IPS-18c (cell line): ENCODE measurements around the gene DAP.
"Not testable (repeated sequence)": the region's sequence is repeated elsewhere in the genome, so short reads cannot be mapped to it uniquely, and the experiment has no call there.

Source experiments
- H3K4me3 ChIP-seq: 2 replicates; pipeline ENCODE4 v1.7.0; 2013; ENCODE audit warnings: low read depth, mild to moderate bottlenecking, low read length, moderate library complexity; ENCODE audit not compliant: insufficient read depth
- H3K9me3 ChIP-seq: one replicate; pipeline ENCODE4 v1.6.1; 2013; ENCODE audit warnings: mild to moderate bottlenecking, low read length, moderate library complexity; ENCODE audit not compliant: control insufficient read depth, insufficient read depth

Gene DAP, protein sequence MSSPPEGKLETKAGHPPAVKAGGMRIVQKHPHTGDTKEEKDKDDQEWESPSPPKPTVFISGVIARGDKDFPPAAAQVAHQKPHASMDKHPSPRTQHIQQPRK

DNA sequence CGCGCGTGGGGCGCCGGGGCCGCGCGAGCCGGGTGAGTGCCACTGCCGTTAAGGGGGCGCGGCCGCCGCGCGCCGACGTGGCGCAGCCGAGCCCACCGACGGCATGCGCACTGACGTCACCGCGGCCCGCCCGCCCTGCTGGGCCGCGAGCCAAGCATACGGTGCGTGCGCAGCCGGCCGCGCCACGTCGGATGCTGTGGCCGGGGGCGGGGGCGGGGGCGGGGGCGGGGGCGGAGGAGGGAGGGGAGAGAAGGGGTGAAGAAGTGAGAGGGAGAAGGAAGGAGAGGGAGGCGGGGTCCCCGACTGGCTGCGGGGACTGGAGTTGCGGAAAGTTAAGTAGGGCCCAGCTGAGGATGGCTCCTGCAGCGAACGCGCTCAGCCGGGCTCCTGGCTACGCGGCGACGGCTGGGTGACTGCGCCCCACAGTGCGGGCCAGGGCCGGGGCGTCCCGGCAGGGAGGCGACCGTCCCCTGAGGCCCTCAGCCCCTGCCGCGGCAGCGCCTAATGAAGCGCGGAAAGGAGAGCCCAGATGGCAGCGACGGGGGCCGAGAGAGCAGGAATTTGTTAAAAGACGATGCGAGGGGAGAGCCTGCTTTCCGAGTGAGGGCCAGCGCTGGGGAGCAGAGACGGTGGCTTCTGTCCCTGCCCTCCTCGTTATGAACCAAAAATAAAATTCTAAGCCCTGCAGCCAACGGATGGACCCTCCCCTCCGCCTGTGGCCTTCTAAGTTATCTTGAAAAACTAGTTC, at the start of gene DAP:
TSS of gene DAP (minus strand) at position 50 of the 748 bp plus-strand sequence. CDS start 166 bp downstream, outside the sequence.
- no peaks in the 10 kb centered on the region for H3K9me3 ChIP-seq
- H3K4me3 ChIP-seq, result peak within 1 kb of the TSS; percentile 77

DNA sequence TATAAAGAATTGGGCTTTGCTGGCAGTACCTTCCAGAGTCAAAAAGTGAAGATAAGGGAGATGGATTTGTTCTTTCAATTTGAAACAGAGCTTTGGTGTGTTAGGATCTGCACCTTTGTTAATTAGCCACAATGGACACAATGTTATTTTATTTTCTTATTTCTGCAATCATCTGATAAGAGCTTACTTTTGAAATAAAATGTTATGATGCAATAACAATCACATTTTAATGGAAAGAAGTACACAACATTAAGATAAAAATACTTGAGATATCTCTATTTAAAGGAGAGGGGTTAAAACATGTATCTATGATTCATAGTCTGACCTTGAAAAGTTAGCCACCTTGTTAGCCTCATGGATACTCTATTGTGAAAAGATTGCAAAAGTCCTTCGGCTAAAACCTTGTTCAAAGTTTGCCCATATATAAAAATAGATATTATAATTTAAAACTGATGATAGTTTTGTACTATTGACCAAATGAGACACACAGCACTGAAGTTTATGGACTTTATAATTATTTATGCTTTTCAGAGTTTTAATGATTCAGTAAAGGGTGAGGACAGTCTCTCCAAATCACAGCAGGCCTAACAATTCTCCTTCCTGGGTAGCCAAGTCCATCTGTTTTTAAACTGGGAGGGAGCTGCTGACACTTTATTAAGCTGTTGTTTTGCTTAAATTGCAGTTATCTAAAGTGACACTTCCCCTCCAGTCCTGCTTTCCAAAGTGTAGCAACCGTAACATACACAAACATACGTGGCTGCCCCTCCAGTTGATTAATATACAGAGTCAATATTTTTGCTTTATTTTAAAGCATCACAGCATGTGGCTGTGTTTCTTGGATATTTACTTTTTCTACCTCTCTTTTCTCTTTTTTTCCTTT, 47.6 kb upstream of the DAP start:
- no peak overlapping the region for H3K4me3 ChIP-seq
- no peaks in the 10 kb centered on the region for H3K9me3 ChIP-seq

DNA sequence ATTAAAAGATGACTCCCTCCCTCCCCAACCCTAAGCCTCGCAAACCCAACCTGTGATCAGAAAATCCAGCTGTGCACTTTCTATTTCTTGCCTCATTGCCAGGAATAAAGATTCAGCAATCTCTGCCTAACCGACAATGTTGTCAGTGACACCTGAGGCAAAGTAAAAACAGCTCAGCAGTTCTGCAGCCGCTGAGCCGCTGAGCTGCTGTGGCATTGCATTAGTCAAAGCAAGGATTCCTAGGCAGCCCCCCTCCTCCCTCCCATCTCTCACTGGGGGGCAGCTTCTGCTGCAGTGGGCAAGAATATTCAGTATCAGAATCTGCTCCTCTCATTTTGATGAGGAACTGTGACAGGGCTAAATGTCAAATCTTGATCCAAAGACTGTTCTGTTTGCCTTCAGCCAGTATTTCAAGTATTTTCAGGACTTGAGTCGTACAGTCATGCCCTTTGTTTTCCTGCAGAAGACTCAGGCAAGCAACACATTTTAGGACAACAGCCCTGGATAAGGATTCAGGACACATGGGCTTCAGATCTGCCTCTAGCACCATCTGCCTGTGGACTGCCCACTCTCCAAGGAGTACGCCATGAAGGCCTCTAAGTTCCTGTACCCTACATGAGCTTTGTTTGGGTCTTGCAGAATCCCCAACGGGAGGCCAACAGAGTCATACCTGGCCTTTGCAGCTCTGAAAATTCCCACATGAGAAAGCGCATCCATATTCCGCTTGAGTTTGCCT, 41.1 kb upstream of the DAP start:
- Histone ChIP-seq H3K4me3 (no peak overlapping the region), H3K9me3 (no peaks in the 10 kb centered on the region)

DNA sequence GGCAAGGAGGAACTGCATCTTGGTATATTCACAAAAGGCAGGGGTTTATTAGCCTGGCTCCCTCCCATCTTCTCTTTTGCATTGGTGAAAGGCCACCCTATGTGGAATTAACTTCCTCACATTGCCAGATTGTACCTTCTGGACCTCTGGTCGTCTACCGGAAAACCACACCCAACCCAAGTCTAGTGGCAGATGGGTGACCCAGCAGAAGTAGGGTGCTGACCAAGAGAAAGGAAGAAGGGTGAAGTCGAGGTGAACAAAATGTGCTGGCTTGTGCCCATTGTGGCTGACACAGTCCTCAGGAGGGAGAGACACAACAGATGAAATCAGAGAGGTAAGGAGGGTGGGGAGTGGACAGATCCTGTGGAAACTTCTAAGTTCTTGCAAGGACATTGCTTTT, 39.8 kb upstream of the DAP start:
- Histone ChIP-seq H3K4me3 (no peak overlapping the region), H3K9me3 (no peaks in the 10 kb centered on the region)

DNA sequence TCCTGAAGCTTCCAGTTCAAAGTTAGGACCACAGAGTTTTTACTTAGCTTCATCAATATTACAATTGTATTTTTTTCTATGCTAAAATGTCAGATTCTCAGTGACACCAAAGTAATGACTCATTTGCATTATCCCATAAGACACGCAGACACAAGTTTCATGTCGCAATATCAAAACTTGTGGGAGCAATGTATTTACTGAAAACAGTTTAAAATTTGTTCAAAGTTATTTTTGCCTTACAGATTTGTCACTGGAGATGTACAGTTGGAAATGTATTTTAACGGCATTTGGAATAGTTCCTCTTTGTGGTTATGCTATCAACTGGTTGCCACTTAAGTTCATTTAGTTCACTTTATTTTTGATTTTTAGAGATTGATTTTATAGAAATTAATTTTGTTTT, 36.2 kb upstream of the DAP start:
- no peak overlapping the region for H3K4me3 ChIP-seq
- no peaks in the 10 kb centered on the region for H3K9me3 ChIP-seq

DNA sequence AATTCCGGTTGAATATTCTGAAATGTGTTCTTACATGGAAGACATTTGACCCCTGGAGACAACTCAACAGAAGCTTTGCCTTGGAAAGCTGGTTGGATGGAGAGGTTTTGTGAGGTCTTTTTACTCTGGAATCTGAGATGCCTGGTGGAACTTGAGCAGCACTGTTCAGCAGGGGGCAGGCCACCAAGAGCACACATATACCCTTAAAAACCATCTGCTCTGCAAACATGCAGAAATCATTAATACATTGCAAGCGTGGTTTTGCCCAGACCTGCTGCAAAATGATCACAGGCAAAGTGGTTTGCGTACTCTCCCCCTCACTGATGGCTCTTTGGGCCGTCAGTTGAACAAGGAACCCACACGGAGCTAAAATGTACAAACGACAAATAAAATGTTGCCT, 32.8 kb upstream of the DAP start:
- H3K9me3 ChIP-seq, result no peaks in the 10 kb centered on the region

DNA sequence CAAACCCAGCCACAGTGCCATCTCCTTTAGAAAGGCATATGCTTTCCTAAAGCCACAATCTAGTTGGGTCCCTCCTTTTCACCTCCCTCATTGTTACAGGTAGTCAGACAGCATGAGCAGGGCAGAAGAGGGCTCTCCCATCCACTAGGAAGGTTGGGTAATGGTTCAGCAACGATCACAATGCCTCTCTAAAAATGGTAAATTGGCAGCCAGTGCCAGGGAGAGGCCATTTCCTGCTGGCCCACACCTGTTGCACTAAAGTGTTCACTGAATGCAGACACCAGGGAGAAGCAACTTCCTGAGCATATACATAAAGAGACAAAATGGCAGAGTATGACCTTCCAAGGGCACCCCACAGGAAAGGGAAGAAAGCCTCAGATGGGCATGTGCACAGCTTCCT, 31.3 kb upstream of the DAP start:
- H3K9me3 ChIP-seq, result no peaks in the 10 kb centered on the region
- no peak overlapping the region for H3K4me3 ChIP-seq

More for the DNA sequence above, 32.8 kb upstream of the DAP start:
- no peak overlapping the region for H3K4me3 ChIP-seq

DNA sequence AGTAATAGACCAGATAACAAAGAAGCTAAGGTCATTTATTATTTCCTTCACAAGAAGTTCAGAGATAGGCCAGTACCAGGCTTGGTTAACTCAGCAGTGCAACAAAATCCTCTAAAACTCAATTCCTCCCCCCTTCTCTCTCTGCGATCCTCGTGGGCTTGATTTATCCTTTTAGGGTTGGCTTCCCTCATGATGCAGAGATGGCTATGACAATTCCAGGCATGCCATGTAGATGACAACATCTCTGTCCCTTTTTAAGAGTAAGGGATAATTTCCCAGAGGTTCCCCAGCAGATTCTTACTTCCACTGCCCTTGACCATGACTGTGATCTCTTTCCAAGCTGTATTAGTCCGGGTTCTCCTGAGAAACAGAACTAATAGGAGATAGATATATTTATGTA, 28.7 kb upstream of the DAP start:
- H3K9me3 ChIP-seq, result no peaks in the 10 kb centered on the region
- no peak overlapping the region for H3K4me3 ChIP-seq

DNA sequence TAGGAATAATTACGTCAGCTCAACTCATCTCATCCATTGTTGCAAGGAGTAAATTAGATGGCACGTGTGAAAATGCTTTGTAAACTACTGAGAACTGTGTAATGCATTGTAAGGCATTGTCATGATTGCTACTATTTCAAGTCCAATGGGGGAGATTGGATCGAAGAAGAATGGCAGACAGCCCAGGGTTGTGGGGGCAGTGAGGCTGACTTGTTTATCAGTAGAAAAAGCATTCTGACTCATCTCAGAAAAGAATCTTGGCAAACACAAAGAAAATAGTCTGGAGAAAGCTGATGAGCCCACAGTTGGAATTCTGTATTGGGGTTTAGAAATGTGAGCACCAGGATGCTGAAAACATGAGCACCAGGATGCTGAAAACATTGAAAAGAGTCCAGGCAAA, 28.0 kb upstream of the DAP start:
- Histone ChIP-seq H3K4me3 (no peak overlapping the region), H3K9me3 (no peaks in the 10 kb centered on the region)

DNA sequence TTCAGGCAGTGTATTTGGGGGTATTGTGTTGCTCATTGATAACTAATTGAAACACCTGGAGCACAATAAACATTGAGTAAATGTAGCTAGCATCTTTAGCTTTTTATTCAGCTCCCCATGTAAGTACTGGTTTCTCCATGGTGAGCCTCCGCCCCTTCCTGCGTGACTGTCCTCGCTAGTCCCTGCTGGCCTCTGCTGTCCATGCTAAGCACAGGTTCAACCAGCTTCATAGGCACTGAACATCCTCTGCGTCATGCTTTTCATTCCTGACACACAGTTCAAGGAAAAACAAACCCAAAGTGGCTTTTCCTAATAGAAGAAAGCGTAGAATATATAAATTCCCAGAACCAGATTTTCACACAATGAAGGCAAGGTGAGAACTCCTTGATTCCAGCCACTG, 27.3 kb upstream of the DAP start:
- H3K4me3 ChIP-seq, result no peak overlapping the region
- H3K9me3 ChIP-seq, result no peaks in the 10 kb centered on the region

DNA sequence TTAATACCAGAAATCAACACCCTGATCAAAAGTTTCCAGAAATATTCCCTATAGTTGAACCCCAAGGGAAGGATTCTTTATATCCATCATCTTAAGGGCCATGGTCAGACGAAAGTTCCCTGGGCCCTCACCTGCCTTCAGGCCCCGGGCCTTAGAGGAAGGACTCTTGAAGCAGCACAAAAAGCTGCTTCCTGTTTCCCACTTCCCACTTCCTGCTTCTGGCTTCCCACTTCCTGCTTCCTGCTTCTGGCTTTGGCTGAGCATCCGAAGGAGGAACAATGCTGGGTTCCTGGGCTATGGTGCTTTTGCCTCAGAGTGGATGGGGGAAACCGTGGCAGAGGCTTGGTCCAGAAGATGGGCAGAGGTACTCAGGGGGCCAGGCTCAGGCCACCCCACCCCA, 25.8 kb upstream of the DAP start:
- no peak overlapping the region for H3K4me3 ChIP-seq
- no peaks in the 10 kb centered on the region for H3K9me3 ChIP-seq

DNA sequence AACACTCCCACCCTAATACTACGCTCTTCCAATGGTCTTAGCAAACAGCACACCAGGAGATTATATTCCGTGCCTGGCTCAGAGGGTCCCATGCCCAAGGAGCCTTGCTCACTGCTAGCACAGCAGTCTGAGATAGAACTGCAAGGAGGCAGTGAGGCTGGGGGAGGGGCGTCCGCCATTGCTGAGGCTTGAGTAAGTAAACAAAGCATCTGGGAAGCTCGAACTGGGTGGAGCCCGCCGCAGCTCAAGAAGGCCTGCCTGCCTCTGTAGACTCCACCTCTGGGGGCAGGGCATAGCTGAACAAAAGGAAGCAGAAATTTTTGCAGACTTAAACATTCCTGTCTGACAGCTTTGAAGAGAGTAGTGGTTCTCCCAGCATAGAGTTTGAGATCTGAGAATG, 19.2 kb upstream of the DAP start:
- not testable (repeated sequence) for H3K4me3 ChIP-seq

DNA sequence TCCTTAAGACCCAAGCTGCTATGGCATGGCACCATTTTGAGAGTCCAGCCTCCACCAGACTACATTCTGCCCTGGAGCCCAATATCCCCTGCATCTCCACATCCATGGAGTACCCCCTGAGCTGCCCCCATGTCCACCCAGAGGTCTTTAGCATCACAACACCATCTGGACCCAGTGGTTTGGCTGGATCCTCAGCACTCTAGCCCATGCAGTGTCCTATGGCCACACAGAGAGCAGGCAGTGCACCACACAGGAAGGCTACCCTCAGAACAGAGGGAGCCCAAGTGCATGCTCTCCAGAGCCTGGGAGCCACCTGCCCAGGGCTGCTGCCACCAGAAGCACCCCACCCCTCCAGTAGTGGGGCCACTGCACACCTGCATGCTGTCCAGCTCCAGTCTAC, 18.6 kb upstream of the DAP start:
- no peaks in the 10 kb centered on the region for H3K9me3 ChIP-seq

More for the DNA sequence above, 19.2 kb upstream of the DAP start:
- H3K9me3 ChIP-seq, result not testable (repeated sequence)

DNA sequence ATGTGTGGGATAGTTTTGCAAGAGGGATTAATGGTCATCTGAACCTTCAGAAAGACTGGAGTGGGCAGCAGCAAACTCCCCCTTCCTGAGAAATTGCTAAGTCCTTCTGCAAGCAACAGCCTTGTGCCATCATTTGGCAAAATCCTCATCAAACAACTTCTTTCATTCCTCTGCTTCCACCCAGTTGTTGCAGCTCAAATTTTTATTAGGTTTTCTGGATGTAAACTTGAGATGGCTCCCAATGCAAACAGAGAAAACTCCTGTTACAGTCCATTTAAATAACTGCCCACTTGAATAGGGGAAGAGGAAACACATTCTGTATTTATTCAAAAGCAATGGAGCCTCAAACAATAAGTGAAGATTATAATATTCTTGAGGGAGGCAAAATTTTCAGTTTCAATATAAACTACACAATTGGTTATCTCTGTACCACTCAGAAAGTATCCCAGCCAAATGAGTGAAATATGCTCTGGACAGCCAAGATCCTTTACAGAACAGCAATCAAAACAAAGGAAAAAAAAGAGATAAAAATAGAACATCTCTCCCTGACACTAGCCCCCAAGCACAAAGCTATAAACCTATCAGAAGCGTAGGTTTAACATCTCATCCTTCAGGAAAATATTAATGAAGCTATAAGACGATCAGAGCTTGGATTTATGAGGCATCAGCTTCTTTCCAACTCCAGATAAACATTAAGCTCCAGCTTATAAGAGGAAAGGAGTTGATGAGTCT, 17.3 kb upstream of the DAP start:
- Histone ChIP-seq H3K9me3 (no peaks in the 10 kb centered on the region), H3K4me3 (no peak overlapping the region)

More for the DNA sequence above, 18.6 kb upstream of the DAP start:
- no peak overlapping the region for H3K4me3 ChIP-seq

DNA sequence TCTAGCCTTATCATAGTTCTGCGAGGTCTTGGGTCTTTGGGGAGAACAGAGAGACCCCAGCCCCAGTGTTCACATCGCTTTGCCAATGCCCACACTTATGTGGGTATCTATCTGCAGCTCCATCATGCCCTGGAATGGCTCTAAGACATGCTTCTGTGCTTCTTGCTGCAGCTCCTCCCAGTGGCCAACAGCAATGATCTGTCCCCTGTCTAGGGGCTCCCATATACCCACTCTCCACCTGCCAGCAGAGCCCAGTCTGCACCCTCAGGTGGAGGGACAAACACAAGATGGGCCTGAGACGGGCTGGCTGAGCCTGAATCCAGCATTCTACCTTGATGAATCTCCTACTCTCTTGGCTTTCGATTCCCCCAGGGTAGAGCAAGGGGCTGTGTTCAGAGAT, 14.6 kb upstream of the DAP start:
- Histone ChIP-seq H3K9me3 (no peaks in the 10 kb centered on the region), H3K4me3 (no peak overlapping the region)

DNA sequence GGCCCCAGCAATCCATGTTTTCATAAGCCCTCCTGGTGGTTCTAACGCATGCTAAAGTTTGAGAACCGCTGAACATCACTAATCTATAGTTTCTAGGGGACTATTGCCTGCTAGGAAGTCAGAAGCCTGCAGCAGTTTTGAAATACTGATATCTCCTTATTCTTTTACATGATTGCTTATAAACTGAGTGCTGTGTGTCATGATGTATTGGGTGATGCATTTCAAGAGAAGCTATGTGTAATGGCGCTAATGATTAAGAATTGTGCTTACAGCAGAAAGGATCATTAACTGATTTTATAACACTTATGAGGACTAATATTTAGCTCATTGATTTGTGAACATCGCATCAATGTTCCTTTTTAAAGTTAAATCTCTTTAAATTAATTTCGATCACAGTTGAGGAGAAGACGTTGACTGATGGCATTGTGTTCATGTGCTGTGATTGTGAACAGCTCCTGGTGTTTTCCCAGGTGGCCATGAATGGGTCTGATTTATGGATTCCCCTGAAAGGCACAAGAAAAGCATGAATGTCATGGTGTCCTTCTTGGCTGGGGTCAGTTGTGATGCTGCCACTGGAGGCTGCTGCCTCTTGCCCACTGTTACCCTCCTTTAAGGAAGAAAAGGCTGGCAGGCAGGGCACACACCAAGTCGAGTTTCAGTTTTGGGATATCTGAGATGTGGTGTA, 12.0 kb upstream of the DAP start:
- Histone ChIP-seq H3K9me3 (no peaks in the 10 kb centered on the region), H3K4me3 (no peak overlapping the region)
